ENCODE results near the gene RNU5B-1.
"Not testable (repeated sequence)": the region's sequence is repeated elsewhere in the genome, so short reads cannot be mapped to it uniquely, and the experiment has no call there.

Gene RNU5B-1

DNA sequence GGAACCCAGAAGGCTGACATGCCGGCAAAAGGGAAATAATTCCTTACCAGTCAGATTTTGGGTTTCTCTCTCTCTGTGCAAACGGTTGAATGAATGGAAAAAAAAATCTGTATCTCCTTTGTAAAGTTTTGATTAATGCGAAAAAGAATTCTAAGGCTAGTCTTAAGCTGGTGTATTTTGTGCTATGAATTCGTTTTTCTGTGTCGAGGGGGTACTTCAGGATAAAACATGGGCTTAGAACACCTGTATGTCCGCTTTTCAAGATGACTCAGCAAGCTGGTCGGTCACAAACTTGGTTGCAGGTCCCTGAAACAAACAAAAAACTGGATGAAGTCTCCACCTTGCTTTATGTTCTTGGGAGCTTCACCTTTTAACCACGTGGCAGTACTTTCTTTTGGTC, 44.9 kb downstream of the RNU5B-1 start:
- TF ChIP-seq CTCF (IDR thresholded peaks at IDR 0.05; ENCODE audit: low read depth, low read length) = no peak
- in situ Hi-C loops (cut with HindIII; ENCODE audit: low sequenced_read_pairs) = no loop called here
- no peak for DNase-seq (ENCODE audit: low read depth, low spot score)
- H3K4me3 ChIP-seq (ENCODE audit: low read depth, low read length) = no peak overlapping the region

- DNase-seq (ENCODE audit: low read depth, low spot score); H3K4me3 ChIP-seq (ENCODE audit: low read depth, low read length); in situ Hi-C loops (cut with HindIII; ENCODE audit: low sequenced_read_pairs): not testable (repeated sequence)
These were observed 47.5 kb downstream of the RNU5B-1 start for GRCh38 chr15:65351972-65352371.

Data from astrocyte of the spinal cord (primary cell).